ENCODE measurements around the gene PAEP.

The PAEP gene

DNA sequence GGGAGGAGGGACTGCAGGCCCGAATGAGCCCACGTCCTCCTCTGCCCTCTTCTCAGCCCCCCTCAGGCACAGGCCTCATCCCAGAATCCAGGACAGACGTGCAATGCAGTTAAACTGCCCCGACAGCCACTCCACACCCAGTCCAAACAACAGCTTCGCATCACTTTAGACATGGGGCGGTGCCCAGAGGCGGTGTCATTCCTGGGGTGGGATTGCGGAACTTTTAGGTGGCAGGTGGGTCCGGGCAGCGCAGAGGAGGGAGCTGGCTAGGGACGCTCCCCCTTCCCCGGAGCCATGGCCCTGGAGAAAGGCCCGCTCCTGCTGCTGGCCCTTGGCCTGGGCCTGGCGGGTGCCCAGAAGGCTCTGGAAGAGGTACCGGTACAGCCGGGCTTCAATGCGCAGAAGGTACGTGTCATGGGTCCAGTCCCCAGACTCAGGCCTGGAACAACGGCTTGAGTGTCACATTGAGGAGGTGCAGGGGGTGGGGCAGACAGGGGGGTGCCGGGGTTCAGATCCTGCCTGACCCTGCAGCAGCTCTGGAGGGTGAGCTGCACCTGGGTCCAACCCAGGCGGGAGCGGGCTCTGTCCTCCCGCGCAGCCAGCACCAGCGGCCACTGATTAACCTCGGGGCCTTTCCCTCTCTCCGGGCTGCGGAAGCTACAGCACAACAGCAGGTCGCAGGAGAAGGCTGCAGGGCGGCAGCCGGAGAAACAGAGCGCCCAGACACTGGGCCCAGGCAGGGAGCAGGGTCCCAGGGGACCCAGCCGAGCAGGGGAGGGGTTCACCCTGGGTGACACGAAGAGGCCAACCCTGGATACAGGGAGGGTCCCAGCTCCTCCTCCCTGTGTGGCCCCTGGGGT, 52.6 kb downstream of the PAEP start:
- 94% methylated on average over 34 of the region's 34 CpGs for WGBS
- 0 out of 2 replicates have a peak, but pooled peaks cover 4% of the 10 kb centered on the region for H3K9me3 ChIP-seq (ENCODE audit: insufficient read depth, low read depth, low read length)
- H3K9ac ChIP-seq (ENCODE audit: low read depth, low read length), result no peak overlapping the region
- H3K27me3 ChIP-seq (ENCODE audit: insufficient read depth, low read length), result no peaks in the 10 kb centered on the region
- H3K4me3 ChIP-seq (ENCODE audit: low read length), result no peak overlapping the region
- H3K27ac ChIP-seq (ENCODE audit: low read depth, low read length), result no peak overlapping the region
- H3K36me3 ChIP-seq (ENCODE audit: insufficient read depth, low read length), result no peaks in the 10 kb centered on the region
- no peaks in the 10 kb centered on the region for H3K4me1 ChIP-seq (ENCODE audit: insufficient read depth, low read length)

DNA sequence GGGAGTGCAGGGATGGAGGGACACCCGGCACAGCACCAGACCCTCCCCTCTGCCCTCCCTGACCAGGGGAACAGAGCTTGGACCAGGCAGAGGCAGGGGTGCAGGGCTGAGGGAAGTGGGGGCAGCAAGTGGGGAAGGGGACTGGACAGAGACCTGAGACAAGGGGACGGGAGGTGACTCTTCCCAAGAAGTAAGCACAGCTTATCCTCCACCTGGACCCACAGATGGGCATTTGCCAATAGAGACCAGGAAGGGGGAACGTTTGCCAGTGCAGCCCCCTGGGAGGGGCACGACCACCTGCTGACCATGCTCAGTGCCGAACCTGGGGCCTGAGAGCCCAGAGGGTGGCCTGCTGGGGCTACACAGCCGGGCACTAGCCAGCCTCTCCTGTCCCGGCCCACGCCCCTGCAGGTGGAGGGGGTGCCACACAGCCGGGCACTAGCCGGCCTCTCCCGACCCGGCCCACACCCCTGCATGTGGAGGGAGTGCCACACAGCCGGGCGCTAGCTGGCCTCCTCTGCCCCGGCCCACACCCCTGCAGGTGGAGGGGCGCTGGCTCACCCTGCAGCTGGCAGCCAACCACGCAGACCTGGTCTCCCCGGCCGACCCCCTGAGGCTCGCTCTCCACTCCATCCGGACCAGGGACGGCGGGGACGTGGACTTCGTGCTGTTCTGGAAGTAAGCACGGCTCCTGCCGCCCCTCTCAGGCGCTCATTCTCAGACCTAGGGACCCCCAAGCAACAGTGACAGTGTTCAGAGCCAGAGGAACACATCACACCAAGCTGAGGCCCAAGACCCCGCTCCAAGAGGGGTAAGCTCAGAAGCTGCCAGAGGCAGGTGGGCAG, 53.5 kb downstream of the PAEP start:
- no peaks in the 10 kb centered on the region for H3K27me3 ChIP-seq (ENCODE audit: insufficient read depth, low read length)
- WGBS, result 91% methylated on average over 29 of the region's 29 CpGs
- H3K9me3 ChIP-seq (ENCODE audit: insufficient read depth, low read depth, low read length), result 0 out of 2 replicates have a peak, but pooled peaks cover 4% of the 10 kb centered on the region
- no peaks in the 10 kb centered on the region for H3K4me1 ChIP-seq (ENCODE audit: insufficient read depth, low read length)
- no peak overlapping the region for H3K4me3 ChIP-seq (ENCODE audit: low read length)
- H3K36me3 ChIP-seq (ENCODE audit: insufficient read depth, low read length), result no peaks in the 10 kb centered on the region
- H3K27ac ChIP-seq (ENCODE audit: low read depth, low read length), result no peak overlapping the region
- no peak overlapping the region for H3K9ac ChIP-seq (ENCODE audit: low read depth, low read length)

DNA sequence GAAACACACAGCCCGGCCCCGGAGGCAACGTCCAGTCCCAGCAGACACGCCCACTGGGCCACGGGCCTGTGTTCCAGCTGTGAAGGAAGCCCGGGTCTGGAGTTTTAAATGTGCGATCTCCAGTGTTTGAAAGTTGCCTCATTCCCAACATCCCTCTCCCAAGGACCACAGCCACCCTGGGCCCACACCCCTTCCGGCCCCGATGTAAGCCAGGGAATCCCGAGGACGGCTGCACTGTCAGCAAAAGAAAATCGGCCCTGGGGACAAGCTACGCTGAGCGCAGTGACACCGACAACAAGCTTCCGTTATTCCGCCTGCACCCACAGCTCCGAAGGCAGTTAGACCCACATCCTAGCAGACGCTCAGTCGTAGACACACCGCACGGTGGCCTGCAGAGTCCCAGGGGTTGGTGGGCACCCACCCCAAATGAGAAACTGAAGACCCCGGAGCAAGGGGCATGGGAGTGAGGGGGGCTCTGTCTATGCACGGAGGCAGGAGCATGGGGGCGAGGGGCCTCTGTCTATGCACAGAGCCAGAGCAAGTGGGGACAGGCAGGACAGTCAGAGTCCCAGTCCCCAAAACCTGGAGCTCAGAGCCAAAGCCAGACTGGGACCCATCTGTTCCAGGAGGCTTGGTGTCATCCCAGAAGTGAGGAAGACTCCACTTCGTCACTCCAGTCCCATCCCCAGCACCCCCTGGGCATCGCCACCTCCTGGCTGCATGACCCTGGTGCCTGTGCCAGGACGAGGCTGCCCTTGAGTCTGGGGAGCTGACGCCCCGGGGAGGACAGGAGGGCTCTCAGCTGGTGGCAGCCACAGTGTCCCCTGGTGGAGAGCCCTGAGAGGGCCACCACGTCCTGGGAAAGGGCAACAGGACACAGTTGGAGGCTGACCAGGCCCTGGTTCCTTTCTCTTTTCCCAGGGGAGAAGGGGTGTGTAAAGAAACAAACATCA, 54.4 kb downstream of the PAEP start:
- Histone ChIP-seq H3K27me3 (ENCODE audit: insufficient read depth, low read length) (no peaks in the 10 kb centered on the region), H3K9me3 (ENCODE audit: insufficient read depth, low read depth, low read length) (0 out of 2 replicates have a peak, but pooled peaks cover 4% of the 10 kb centered on the region), H3K27ac (ENCODE audit: low read depth, low read length) (no peak overlapping the region), H3K4me3 (ENCODE audit: low read length) (no peak overlapping the region), H3K9ac (ENCODE audit: low read depth, low read length) (no peak overlapping the region), H3K4me1 (ENCODE audit: insufficient read depth, low read length) (no peaks in the 10 kb centered on the region), H3K36me3 (ENCODE audit: insufficient read depth, low read length) (no peaks in the 10 kb centered on the region)
- 85% methylated on average over 31 of the region's 31 CpGs for WGBS
